Muscle layer of colon (tissue), 2 donors: Measurements from ENCODE around the gene PPP1R15A.
"Not testable (repeated sequence)": the region's sequence is repeated elsewhere in the genome, so short reads cannot be mapped to it uniquely, and the experiment has no call there.

Experiments
- H3K27ac ChIP-seq: one replicate; pipeline ENCODE4 v1.7.0; 2013; ENCODE audit warnings: low read depth, mild to moderate bottlenecking, low read length, moderate library complexity
- H3K27me3 ChIP-seq, 2 donors: one replicate each; pipeline ENCODE4 v1.7.0; 2013; ENCODE audit warnings: low read length in 2 of 2, mild to moderate bottlenecking in 2 of 2; ENCODE audit not compliant: insufficient read depth in 2 of 2, control insufficient read depth in 1 of 2
- H3K36me3 ChIP-seq: one replicate; pipeline ENCODE4 v1.7.0; 2013; ENCODE audit warnings: mild to moderate bottlenecking, low read length; ENCODE audit not compliant: insufficient read depth
- H3K4me1 ChIP-seq: one replicate; pipeline ENCODE4 v1.7.0; 2013; ENCODE audit warnings: mild to moderate bottlenecking, low read length; ENCODE audit not compliant: insufficient read depth
- H3K4me3 ChIP-seq, 2 donors: one replicate each; pipeline ENCODE4 v1.7.0; 2013; ENCODE audit warnings: low read length in 2 of 2, low read depth in 1 of 2, mild to moderate bottlenecking in 1 of 2, moderate library complexity in 1 of 2
- H3K9ac ChIP-seq: one replicate; pipeline ENCODE4 v1.7.0; 2013; ENCODE audit warnings: low read length
- H3K9me3 ChIP-seq: one replicate; pipeline ENCODE4 v1.7.0; 2013; ENCODE audit warnings: mild to moderate bottlenecking, low read length
- donor health status: abdominal sarcoma.
- donor health status: Adenocarcinoma of cecum.

PPP1R15A gene

GRCh38 chr19:48841047-48841446 is 31.2 kb upstream of the PPP1R15A start:
- no peak overlapping the region for H3K27ac ChIP-seq

GRCh38 chr19:48841571-48841970 is 30.6 kb upstream of the PPP1R15A start:
- Histone ChIP-seq H3K9me3 (no peaks in the 10 kb centered on the region), H3K4me3 (no peak overlapping the region), H3K36me3 (peaks cover 4% of the 10 kb centered on the region), H3K9ac (no peak overlapping the region), H3K27ac (no peak overlapping the region), H3K4me1 (no peaks in the 10 kb centered on the region), H3K27me3 (no peaks in the 10 kb centered on the region)

More at GRCh38 chr19:48841047-48841446, 31.2 kb upstream of the PPP1R15A start:
- H3K27me3 ChIP-seq, result no peaks in the 10 kb centered on the region
- H3K9ac ChIP-seq, result no peak overlapping the region
- peaks cover 4% of the 10 kb centered on the region for H3K36me3 ChIP-seq
- H3K4me1 ChIP-seq, result peaks cover 4% of the 10 kb centered on the region
- H3K9me3 ChIP-seq, result no peaks in the 10 kb centered on the region
- H3K4me3 ChIP-seq, result no peak overlapping the region

- H3K4me3 ChIP-seq, result no peak overlapping the region
- no peaks in the 10 kb centered on the region for H3K27me3 ChIP-seq
- H3K36me3 ChIP-seq, result peaks cover 4% of the 10 kb centered on the region
- H3K4me1 ChIP-seq, result no peaks in the 10 kb centered on the region
- H3K9me3 ChIP-seq, result no peaks in the 10 kb centered on the region
- no peak overlapping the region for H3K9ac ChIP-seq
- no peak overlapping the region for H3K27ac ChIP-seq
Measured at GRCh38 chr19:48842789-48843162, 29.4 kb upstream of the PPP1R15A start.

GRCh38 chr19:48844472-48844871 is 27.7 kb upstream of the PPP1R15A start:
- Histone ChIP-seq H3K9ac (no peak overlapping the region), H3K4me3 (no peak overlapping the region), H3K9me3 (no peaks in the 10 kb centered on the region), H3K27me3 (no peaks in the 10 kb centered on the region), H3K36me3 (peaks cover 4% of the 10 kb centered on the region), H3K4me1 (no peaks in the 10 kb centered on the region), H3K27ac (no peak overlapping the region)

- H3K27ac ChIP-seq, result no peak overlapping the region
- no peaks in the 10 kb centered on the region for H3K4me1 ChIP-seq
- H3K9me3 ChIP-seq, result no peaks in the 10 kb centered on the region
- H3K36me3 ChIP-seq, result peaks cover 4% of the 10 kb centered on the region
- H3K27me3 ChIP-seq, result no peaks in the 10 kb centered on the region
- H3K4me3 ChIP-seq, result no peak overlapping the region
- no peak overlapping the region for H3K9ac ChIP-seq
Measured at GRCh38 chr19:48845384-48845783, 26.8 kb upstream of the PPP1R15A start.

- not testable (repeated sequence) for H3K27me3 ChIP-seq, H3K9ac ChIP-seq, H3K9me3 ChIP-seq, H3K4me1 ChIP-seq, H3K27ac ChIP-seq, H3K4me3 ChIP-seq, H3K36me3 ChIP-seq
Measured at GRCh38 chr19:48846659-48847058, 25.6 kb upstream of the PPP1R15A start.

GRCh38 chr19:48852292-48852691 is 19.9 kb upstream of the PPP1R15A start:
- Histone ChIP-seq H3K9me3 (no peaks in the 10 kb centered on the region), H3K4me1 (no peaks in the 10 kb centered on the region), H3K9ac (no peak overlapping the region), H3K4me3 (no peak overlapping the region), H3K36me3 (no peaks in the 10 kb centered on the region), H3K27me3 (no peaks in the 10 kb centered on the region), H3K27ac (no peak overlapping the region)

- Histone ChIP-seq H3K4me1 (no peaks in the 10 kb centered on the region), H3K9ac (no peak overlapping the region), H3K9me3 (no peaks in the 10 kb centered on the region), H3K36me3 (no peaks in the 10 kb centered on the region), H3K27me3 (no peaks in the 10 kb centered on the region), H3K27ac (no peak overlapping the region), H3K4me3 (no peak overlapping the region)
Measured at GRCh38 chr19:48853483-48853882, 18.7 kb upstream of the PPP1R15A start.

GRCh38 chr19:48854103-48854502 is 18.1 kb upstream of the PPP1R15A start:
- no peaks in the 10 kb centered on the region for H3K4me1 ChIP-seq
- H3K4me3 ChIP-seq, result no peak overlapping the region
- no peaks in the 10 kb centered on the region for H3K9me3 ChIP-seq
- H3K27me3 ChIP-seq, result no peaks in the 10 kb centered on the region
- H3K9ac ChIP-seq, result no peak overlapping the region
- no peak overlapping the region for H3K27ac ChIP-seq
- H3K36me3 ChIP-seq, result no peaks in the 10 kb centered on the region

GRCh38 chr19:48856921-48857320 is 15.3 kb upstream of the PPP1R15A start:
- Histone ChIP-seq H3K4me3 (no peak overlapping the region), H3K27ac (no peak overlapping the region), H3K27me3 (no peaks in the 10 kb centered on the region), H3K9ac (no peak overlapping the region), H3K4me1 (no peaks in the 10 kb centered on the region), H3K9me3 (no peaks in the 10 kb centered on the region), H3K36me3 (no peaks in the 10 kb centered on the region)

- Histone ChIP-seq H3K9ac (no peak overlapping the region), H3K36me3 (no peaks in the 10 kb centered on the region), H3K9me3 (no peaks in the 10 kb centered on the region), H3K27me3 (no peaks in the 10 kb centered on the region), H3K4me1 (no peaks in the 10 kb centered on the region), H3K4me3 (no peak overlapping the region), H3K27ac (no peak overlapping the region)
Measured at GRCh38 chr19:48858984-48859710, 13.1 kb upstream of the PPP1R15A start.
